ENCODE results near the gene HPSE.

DNA sequence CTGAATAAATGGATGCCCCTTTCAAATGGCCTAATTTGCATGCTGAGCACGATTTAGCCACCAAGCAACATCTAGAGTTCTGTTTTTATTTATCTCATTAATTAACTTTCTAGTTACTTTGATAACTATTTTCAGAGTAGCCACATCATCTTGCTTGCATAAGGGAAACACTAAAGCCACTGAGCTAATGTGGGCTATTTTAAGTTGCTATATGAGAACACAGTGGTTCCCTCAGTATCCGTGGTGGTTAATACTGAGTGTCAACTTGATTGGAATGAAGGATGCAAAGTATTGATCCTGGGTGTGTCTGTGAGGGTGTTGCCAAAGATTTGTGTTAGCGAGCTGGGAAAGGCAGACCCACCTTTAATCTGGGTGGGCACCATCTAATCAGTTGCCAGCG is 25.4 kb upstream of the HPSE start:
- TF ChIP-seq, protein P1, sequence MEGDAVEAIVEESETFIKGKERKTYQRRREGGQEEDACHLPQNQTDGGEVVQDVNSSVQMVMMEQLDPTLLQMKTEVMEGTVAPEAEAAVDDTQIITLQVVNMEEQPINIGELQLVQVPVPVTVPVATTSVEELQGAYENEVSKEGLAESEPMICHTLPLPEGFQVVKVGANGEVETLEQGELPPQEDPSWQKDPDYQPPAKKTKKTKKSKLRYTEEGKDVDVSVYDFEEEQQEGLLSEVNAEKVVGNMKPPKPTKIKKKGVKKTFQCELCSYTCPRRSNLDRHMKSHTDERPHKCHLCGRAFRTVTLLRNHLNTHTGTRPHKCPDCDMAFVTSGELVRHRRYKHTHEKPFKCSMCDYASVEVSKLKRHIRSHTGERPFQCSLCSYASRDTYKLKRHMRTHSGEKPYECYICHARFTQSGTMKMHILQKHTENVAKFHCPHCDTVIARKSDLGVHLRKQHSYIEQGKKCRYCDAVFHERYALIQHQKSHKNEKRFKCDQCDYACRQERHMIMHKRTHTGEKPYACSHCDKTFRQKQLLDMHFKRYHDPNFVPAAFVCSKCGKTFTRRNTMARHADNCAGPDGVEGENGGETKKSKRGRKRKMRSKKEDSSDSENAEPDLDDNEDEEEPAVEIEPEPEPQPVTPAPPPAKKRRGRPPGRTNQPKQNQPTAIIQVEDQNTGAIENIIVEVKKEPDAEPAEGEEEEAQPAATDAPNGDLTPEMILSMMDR (IDR thresholded peaks at IDR 0.05; ENCODE audit: low read depth, low read length) = no peak
- TF ChIP-seq EZH2phosphoT487 (IDR thresholded peaks at IDR 0.05; ENCODE audit: low read depth) = no peak

Data from OCI-LY3 (cell line).